GM19463 (cell line): ENCODE data around the gene PTGR1.
"Not testable (repeated sequence)": the region's sequence is repeated elsewhere in the genome, so short reads cannot be mapped to it uniquely, and the experiment has no call there.

ENCODE experiments used
- ATAC-seq: cut with Tn5 transposase; IDR thresholded peaks from one replicate; pipeline ENCODE4 v1.9.1; 2021; ENCODE audit warnings: mild to moderate bottlenecking, moderate library complexity; ENCODE audit not compliant: unreplicated experiment

Gene PTGR1

GRCh38 chr9:111613436-111614040 is 14.1 kb upstream of the PTGR1 start:
- no peak for ATAC-seq

GRCh38 chr9:111610845-111611244 is 11.4 kb upstream of the PTGR1 start:
- no peak for ATAC-seq

GRCh38 chr9:111610149-111610548 is 10.7 kb upstream of the PTGR1 start:
- ATAC-seq, result no peak

GRCh38 chr9:111605041-111605559 is 5.7 kb upstream of the PTGR1 start:
- ATAC-seq, result no peak

- no peak for ATAC-seq
These were observed 4.7 kb upstream of the PTGR1 start for GRCh38 chr9:111604054-111604615.

GRCh38 chr9:111603041-111603440 is 3.6 kb upstream of the PTGR1 start:
- no peak for ATAC-seq

- no peak for ATAC-seq
These were observed 2.0 kb upstream of the PTGR1 start for GRCh38 chr9:111601237-111602018.

GRCh38 chr9:111599955-111600343 is 502 bp upstream of the PTGR1 start:
- ATAC-seq, result no peak

GRCh38 chr9:111598733-111599091 is 735 bp downstream of the PTGR1 start:
- no peak for ATAC-seq

GRCh38 chr9:111597852-111598732 is 1.4 kb downstream of the PTGR1 start:
- no peak for ATAC-seq

GRCh38 chr9:111588846-111589245 is 10.6 kb downstream of the PTGR1 start:
- no peak for ATAC-seq

- no peak for ATAC-seq
These were observed 13.1 kb downstream of the PTGR1 start for GRCh38 chr9:111586378-111586777.

- no peak for ATAC-seq
These were observed 16.6 kb downstream of the PTGR1 start for GRCh38 chr9:111582888-111583287.

- ATAC-seq, result no peak
These were observed 26.4 kb downstream of the PTGR1 start for GRCh38 chr9:111572950-111573604.

GRCh38 chr9:111568127-111568526 is 31.3 kb downstream of the PTGR1 start:
- not testable (repeated sequence) for ATAC-seq

GRCh38 chr9:111566234-111566633 is 33.2 kb downstream of the PTGR1 start:
- ATAC-seq, result no peak

- no peak for ATAC-seq
These were observed 38.2 kb downstream of the PTGR1 start for GRCh38 chr9:111561165-111561719.

GRCh38 chr9:111559000-111559610 is 40.3 kb downstream of the PTGR1 start:
- ATAC-seq, result no peak

- not testable (repeated sequence) for ATAC-seq
These were observed 44.0 kb downstream of the PTGR1 start for GRCh38 chr9:111555425-111555824.

GRCh38 chr9:111548623-111549022 is 50.8 kb downstream of the PTGR1 start:
- ATAC-seq, result no peak
